K562 (cell line): Measurements from ENCODE around the gene CNKSR1. TPM values are rescaled to one million over a fixed set of nuclear protein-coding genes. Genes with fewer than 3 reads are reported as not detected.

Experiments
- ELF1 ChIP-seq: fragments of 200-800 bp; sonication (Bioruptor generic); IDR thresholded peaks from 2 replicates; pipeline ENCODE4 v1.6.1; 2016; ENCODE audit warnings: missing genetic modification characterization, missing compliant biosample characterization
- FOXP1 ChIP-seq: sonication (generic); formaldehyde crosslinking; IDR thresholded peaks from 2 replicates; pipeline ENCODE4 v1.8.0; 2022; ENCODE audit warnings: mild to moderate bottlenecking, missing genetic modification reagents
- HMGN3 ChIP-seq: IDR thresholded peaks from 2 replicates; pipeline ENCODE4 v1.6.1; 2011; ENCODE audit warnings: borderline replicate concordance, low read depth, mild to moderate bottlenecking, mixed read lengths, low read length; ENCODE audit not compliant: insufficient read length; ENCODE audit errors: extremely low read depth
- JUNB ChIP-seq: fragments of 450-650 bp; formaldehyde crosslinking; conservative IDR thresholded peaks from 2 replicates; pipeline ENCODE4 v1.4.0; 2020; ENCODE audit warnings: mild to moderate bottlenecking
- NCOA4 ChIP-seq: fragments of 450-650 bp; IDR thresholded peaks from 2 replicates; pipeline ENCODE4 v1.6.1; 2018; ENCODE audit warnings: mild to moderate bottlenecking; ENCODE audit not compliant: partially characterized antibody
- PHTF2 ChIP-seq: fragments of 250-450 bp; sonication (Bioruptor Pico); IDR thresholded peaks from 2 replicates; pipeline ENCODE4 v1.5.0; 2021; ENCODE audit warnings: mild to moderate bottlenecking
- TFAM ChIP-seq: fragments of 250-450 bp; sonication (Bioruptor Pico); conservative IDR thresholded peaks from 2 replicates; pipeline ENCODE4 v1.5.0; 2021; ENCODE audit warnings: mild to moderate bottlenecking, moderate library complexity
- ZC3H4 ChIP-seq: sonication (generic); formaldehyde crosslinking; IDR thresholded peaks from 2 replicates; pipeline ENCODE4 v1.9.0; 2021; ENCODE audit warnings: missing genetic modification reagents, borderline replicate concordance
- ZNF830 ChIP-seq: fragments of 250-450 bp; sonication (Bioruptor Pico); IDR thresholded peaks from 2 replicates; pipeline ENCODE4 v1.5.0; 2021; ENCODE audit warnings: mild to moderate bottlenecking
- polyA plus RNA-seq, 8 experiments: library from polyadenylated mRNA; depleted of rRNA in 4 of 8; stranded (reverse) in 5 of 8; unstranded in 3 of 8; fragments of >200 nt; fragmentation: Nextera tagmentation in 2 of 8; fragmentation: Illumina TruSeq in 1 of 8; extraction: Ambion mirVana in 2 of 8; extraction: Trizol in 1 of 8; gene quantifications; 2 replicates each; pipeline versions ENCODE4 v1.2.1 to v1.2.3, GENCODE V29; 2011 to 2014; ENCODE audit warnings: inconsistent platforms in 1 of 8, missing spikeins in 1 of 8
- total RNA-seq, 7 experiments: library from RNA; depleted of rRNA in 6 of 7; stranded (reverse); fragments of >200 nt in 6 of 7; fragmentation: Illumina TruSeq in 2 of 7; extraction: Trizol in 2 of 7; gene quantifications; 2 replicates each; pipeline versions ENCODE4 v1.2.1 to v1.2.3, GENCODE V29; 2011 to 2021; ENCODE audit warnings: low replicate concordance in 1 of 7
- TF ChIP-seq, protein P1 (sequence below): fragments of 450-650 bp; formaldehyde crosslinking; IDR thresholded peaks from 2 replicates; pipeline ENCODE4 v1.4.0; 2022; ENCODE audit warnings: mild to moderate bottlenecking, moderate library complexity
- TF ChIP-seq, protein P2 (sequence below): fragments of 450-650 bp; IDR thresholded peaks from 2 replicates; pipeline ENCODE4 v1.6.1; 2018; ENCODE audit warnings: mild to moderate bottlenecking, low read depth; ENCODE audit not compliant: partially characterized antibody
- TF ChIP-seq, protein P3 (sequence below): fragments of 150-350 bp; conservative IDR thresholded peaks from 2 replicates; pipeline ENCODE4 v1.6.1; 2014; ENCODE audit warnings: low read length
- TF ChIP-seq, protein P4 (sequence below), 2 experiments: fragments of 450-650 bp; formaldehyde crosslinking in 1 of 2; IDR thresholded peaks; 2 replicates each; pipeline versions ENCODE4 v1.4.0 to v1.6.1; 2014 to 2020; ENCODE audit warnings: mild to moderate bottlenecking in 2 of 2, borderline replicate concordance in 1 of 2, low read depth in 1 of 2

CNKSR1 gene
- total and polyA plus RNA-seq, 9 of the 15 experiments (the other 6 are each of a cell fraction or from before 2014, with no cell fraction given) = 0.03 to 2.8 (median 1.1) TPM

DNA sequence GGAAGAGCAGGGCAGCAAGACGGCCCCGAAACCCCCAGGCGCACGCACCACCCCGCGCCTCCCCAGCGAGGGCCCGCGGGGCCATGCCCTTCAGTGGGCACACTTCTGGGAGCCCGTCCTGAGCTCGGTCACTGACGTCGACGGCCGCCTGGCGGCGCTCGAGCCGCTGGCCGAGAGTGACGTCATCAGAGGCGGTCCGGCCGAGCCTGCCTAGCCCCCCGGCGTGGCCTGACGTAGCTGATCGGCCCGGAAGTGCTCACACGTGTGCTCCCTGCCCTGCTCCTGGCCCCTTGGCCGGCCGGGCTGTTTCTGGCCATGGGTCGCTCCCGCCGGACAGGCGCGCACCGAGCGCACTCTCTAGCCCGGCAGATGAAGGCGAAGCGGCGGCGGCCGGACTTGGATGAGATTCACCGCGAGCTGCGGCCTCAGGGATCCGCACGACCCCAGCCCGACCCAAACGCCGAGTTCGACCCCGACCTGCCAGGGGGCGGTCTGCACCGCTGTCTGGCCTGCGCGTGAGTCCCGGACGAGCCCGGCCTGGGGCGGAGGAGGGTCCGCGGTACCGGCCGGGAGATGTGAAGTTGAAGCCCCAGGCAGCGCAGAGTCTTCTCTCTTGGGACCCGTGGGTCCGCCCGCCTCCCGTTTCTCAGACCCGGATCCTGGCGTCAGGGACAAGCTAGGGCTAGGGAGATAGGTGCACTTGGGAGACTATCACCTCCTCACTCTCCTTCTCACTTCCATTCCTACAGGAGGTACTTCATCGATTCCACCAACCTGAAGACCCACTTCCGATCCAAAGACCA, 7.4 kb upstream of the CNKSR1 start, which contains the start of gene ZNF593 (continued):
- no peak; the same call in 1 of the 2 replicates for TF ChIP-seq FOXP1
- no peak for TF ChIP-seq PHTF2
- TF ChIP-seq JUNB = peak; percentile 99
- TF ChIP-seq, protein P1, sequence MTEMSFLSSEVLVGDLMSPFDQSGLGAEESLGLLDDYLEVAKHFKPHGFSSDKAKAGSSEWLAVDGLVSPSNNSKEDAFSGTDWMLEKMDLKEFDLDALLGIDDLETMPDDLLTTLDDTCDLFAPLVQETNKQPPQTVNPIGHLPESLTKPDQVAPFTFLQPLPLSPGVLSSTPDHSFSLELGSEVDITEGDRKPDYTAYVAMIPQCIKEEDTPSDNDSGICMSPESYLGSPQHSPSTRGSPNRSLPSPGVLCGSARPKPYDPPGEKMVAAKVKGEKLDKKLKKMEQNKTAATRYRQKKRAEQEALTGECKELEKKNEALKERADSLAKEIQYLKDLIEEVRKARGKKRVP (CRISPR knock-in tag) = no peak; the same call in 1 of the 2 replicates
- peak; percentile 90 for TF ChIP-seq HMGN3
- TF ChIP-seq, protein P2, sequence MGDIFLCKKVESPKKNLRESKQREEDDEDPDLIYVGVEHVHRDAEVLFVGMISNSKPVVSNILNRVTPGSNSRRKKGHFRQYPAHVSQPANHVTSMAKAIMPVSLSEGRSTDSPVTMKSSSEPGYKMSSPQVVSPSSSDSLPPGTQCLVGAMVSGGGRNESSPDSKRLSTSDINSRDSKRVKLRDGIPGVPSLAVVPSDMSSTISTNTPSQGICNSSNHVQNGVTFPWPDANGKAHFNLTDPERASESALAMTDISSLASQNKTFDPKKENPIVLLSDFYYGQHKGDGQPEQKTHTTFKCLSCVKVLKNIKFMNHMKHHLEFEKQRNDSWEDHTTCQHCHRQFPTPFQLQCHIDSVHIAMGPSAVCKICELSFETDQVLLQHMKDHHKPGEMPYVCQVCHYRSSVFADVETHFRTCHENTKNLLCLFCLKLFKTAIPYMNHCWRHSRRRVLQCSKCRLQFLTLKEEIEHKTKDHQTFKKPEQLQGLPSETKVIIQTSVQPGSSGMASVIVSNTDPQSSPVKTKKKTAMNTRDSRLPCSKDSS = no peak
- TF ChIP-seq, protein P3, sequence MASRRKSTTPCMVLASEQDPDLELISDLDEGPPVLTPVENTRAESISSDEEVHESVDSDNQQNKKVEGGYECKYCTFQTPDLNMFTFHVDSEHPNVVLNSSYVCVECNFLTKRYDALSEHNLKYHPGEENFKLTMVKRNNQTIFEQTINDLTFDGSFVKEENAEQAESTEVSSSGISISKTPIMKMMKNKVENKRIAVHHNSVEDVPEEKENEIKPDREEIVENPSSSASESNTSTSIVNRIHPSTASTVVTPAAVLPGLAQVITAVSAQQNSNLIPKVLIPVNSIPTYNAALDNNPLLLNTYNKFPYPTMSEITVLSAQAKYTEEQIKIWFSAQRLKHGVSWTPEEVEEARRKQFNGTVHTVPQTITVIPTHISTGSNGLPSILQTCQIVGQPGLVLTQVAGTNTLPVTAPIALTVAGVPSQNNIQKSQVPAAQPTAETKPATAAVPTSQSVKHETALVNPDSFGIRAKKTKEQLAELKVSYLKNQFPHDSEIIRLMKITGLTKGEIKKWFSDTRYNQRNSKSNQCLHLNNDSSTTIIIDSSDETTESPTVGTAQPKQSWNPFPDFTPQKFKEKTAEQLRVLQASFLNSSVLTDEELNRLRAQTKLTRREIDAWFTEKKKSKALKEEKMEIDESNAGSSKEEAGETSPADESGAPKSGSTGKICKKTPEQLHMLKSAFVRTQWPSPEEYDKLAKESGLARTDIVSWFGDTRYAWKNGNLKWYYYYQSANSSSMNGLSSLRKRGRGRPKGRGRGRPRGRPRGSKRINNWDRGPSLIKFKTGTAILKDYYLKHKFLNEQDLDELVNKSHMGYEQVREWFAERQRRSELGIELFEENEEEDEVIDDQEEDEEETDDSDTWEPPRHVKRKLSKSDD = no peak
- TF ChIP-seq TFAM = no peak
- TF ChIP-seq ELF1 (tag) = peak; percentile 96
- TF ChIP-seq, protein P4, sequence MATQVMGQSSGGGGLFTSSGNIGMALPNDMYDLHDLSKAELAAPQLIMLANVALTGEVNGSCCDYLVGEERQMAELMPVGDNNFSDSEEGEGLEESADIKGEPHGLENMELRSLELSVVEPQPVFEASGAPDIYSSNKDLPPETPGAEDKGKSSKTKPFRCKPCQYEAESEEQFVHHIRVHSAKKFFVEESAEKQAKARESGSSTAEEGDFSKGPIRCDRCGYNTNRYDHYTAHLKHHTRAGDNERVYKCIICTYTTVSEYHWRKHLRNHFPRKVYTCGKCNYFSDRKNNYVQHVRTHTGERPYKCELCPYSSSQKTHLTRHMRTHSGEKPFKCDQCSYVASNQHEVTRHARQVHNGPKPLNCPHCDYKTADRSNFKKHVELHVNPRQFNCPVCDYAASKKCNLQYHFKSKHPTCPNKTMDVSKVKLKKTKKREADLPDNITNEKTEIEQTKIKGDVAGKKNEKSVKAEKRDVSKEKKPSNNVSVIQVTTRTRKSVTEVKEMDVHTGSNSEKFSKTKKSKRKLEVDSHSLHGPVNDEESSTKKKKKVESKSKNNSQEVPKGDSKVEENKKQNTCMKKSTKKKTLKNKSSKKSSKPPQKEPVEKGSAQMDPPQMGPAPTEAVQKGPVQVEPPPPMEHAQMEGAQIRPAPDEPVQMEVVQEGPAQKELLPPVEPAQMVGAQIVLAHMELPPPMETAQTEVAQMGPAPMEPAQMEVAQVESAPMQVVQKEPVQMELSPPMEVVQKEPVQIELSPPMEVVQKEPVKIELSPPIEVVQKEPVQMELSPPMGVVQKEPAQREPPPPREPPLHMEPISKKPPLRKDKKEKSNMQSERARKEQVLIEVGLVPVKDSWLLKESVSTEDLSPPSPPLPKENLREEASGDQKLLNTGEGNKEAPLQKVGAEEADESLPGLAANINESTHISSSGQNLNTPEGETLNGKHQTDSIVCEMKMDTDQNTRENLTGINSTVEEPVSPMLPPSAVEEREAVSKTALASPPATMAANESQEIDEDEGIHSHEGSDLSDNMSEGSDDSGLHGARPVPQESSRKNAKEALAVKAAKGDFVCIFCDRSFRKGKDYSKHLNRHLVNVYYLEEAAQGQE (IDR thresholded peaks at IDR 0.05; ENCODE audit: borderline replicate concordance) = peak; percentile 56
- TF ChIP-seq, protein P4 (CRISPR knock-in tag; IDR thresholded peaks at IDR 0.05; ENCODE audit: low read depth) = 0 out of 2 replicates have a peak, but pooled peaks have one; percentile 61
- 0 out of 2 replicates have a peak, but pooled peaks have one; percentile 11 for TF ChIP-seq ZNF830
- no peak for TF ChIP-seq NCOA4
- no peak; the same call in 1 of the 2 replicates for TF ChIP-seq ZC3H4 (CRISPR knock-in tag)
